ENCODE results near the gene STK24. TPM values are rescaled to one million over a fixed set of nuclear protein-coding genes. Genes with fewer than 3 reads are reported as not detected.

Gene STK24
- total RNA-seq, 2 experiments from 2014 or later, result 140 to 147 TPM

GRCh38 chr13:98542568-98543377 lies 34.1 kb downstream of the STK24 start:
- Mint-ChIP-seq H3K9me3 (no peaks in the 10 kb centered on the region), H3K4me1 (peaks cover 59% of the 10 kb centered on the region), H3K27ac (peak overlapping the region; percentile 60), H3K27me3 (no peaks in the 10 kb centered on the region), H3K36me3 (peaks cover 9% of the 10 kb centered on the region), H3K4me3 (peak overlapping the region; percentile 79)
- ATAC-seq (ENCODE audit: low read depth) (peak; percentile 69), DNase-seq (peak; percentile 35)
- POLR2A ChIA-PET, result interaction anchor here (1.3 to 1.7 kb wide), 2 partner anchors 30 to 34 kb away, joined by 4 to 5 read pairs; partner anchors contain the start of gene STK24

GRCh38 chr13:98541701-98542203 lies 35.2 kb downstream of the STK24 start:
- Mint-ChIP-seq H3K4me1 (peaks cover 63% of the 10 kb centered on the region), H3K4me3 (no peak overlapping the region), H3K9me3 (no peaks in the 10 kb centered on the region), H3K27ac (no peak overlapping the region), H3K27me3 (no peaks in the 10 kb centered on the region), H3K36me3 (peaks cover 11% of the 10 kb centered on the region)
- DNase-seq (no peak), ATAC-seq (ENCODE audit: low read depth) (no peak)
- POLR2A ChIA-PET, result no interaction called here

- Mint-ChIP-seq H3K27ac (no peak overlapping the region), H3K4me3 (no peak overlapping the region), H3K9me3 (no peaks in the 10 kb centered on the region), H3K4me1 (peaks cover 64% of the 10 kb centered on the region), H3K36me3 (peaks cover 13% of the 10 kb centered on the region), H3K27me3 (no peaks in the 10 kb centered on the region)
- POLR2A ChIA-PET, result no interaction called here
- ATAC-seq (ENCODE audit: low read depth) (no peak), DNase-seq (no peak)
Measured at GRCh38 chr13:98541191-98541590, 35.7 kb downstream of the STK24 start.

- Mint-ChIP-seq H3K4me3 (no peak overlapping the region), H3K27ac (no peak overlapping the region), H3K4me1 (peaks cover 64% of the 10 kb centered on the region), H3K36me3 (peaks cover 15% of the 10 kb centered on the region), H3K27me3 (no peaks in the 10 kb centered on the region), H3K9me3 (no peaks in the 10 kb centered on the region)
- ATAC-seq (ENCODE audit: low read depth) (no peak), DNase-seq (no peak)
- POLR2A ChIA-PET, result interaction anchor here (0.9 to 1.2 kb wide), 2 partner anchors 12 to 23 kb away, joined by 4 read pairs; no protein-coding TSS in a partner anchor
Measured at GRCh38 chr13:98540476-98540875, 36.4 kb downstream of the STK24 start.

GRCh38 chr13:98539666-98540065 lies 37.2 kb downstream of the STK24 start:
- Mint-ChIP-seq H3K27me3 (no peaks in the 10 kb centered on the region), H3K4me1 (peaks cover 66% of the 10 kb centered on the region), H3K9me3 (no peaks in the 10 kb centered on the region), H3K27ac (no peak overlapping the region), H3K4me3 (no peak overlapping the region), H3K36me3 (peaks cover 18% of the 10 kb centered on the region)
- ATAC-seq (ENCODE audit: low read depth) (no peak), DNase-seq (no peak)
- POLR2A ChIA-PET, result interaction anchor here (0.9 to 1.2 kb wide), 2 partner anchors 11 to 24 kb away, joined by 4 read pairs; no protein-coding TSS in a partner anchor

GRCh38 chr13:98538876-98539275 lies 38.0 kb downstream of the STK24 start:
- DNase-seq, result no peak
- Mint-ChIP-seq H3K4me1 (peaks cover 69% of the 10 kb centered on the region), H3K9me3 (no peaks in the 10 kb centered on the region), H3K27me3 (no peaks in the 10 kb centered on the region), H3K36me3 (peaks cover 18% of the 10 kb centered on the region), H3K27ac (no peak overlapping the region), H3K4me3 (no peak overlapping the region)
- no peak for ATAC-seq (ENCODE audit: low read depth)
- POLR2A ChIA-PET, result no interaction called here

- peaks cover 61% of the 10 kb centered on the region for H3K4me1 Mint-ChIP-seq
- peaks cover 18% of the 10 kb centered on the region for H3K36me3 Mint-ChIP-seq
- no peaks in the 10 kb centered on the region for H3K27me3 Mint-ChIP-seq
- peak; percentile 44 for ATAC-seq (ENCODE audit: low read depth)
- no peak overlapping the region for H3K4me3 Mint-ChIP-seq
- DNase-seq, result no peak
- no peak overlapping the region for H3K27ac Mint-ChIP-seq
- H3K9me3 Mint-ChIP-seq, result no peaks in the 10 kb centered on the region
- POLR2A ChIA-PET, result no interaction called here
Measured at GRCh38 chr13:98537740-98538139, 39.2 kb downstream of the STK24 start.

- no peak for DNase-seq
- Mint-ChIP-seq H3K27ac (no peak overlapping the region), H3K36me3 (peaks cover 18% of the 10 kb centered on the region), H3K4me1 (peaks cover 61% of the 10 kb centered on the region), H3K9me3 (no peaks in the 10 kb centered on the region), H3K4me3 (no peak overlapping the region), H3K27me3 (no peaks in the 10 kb centered on the region)
- POLR2A ChIA-PET, result no interaction called here
- no peak for ATAC-seq (ENCODE audit: low read depth)
Measured at GRCh38 chr13:98537306-98537705, 39.6 kb downstream of the STK24 start.

- Mint-ChIP-seq H3K27me3 (no peaks in the 10 kb centered on the region), H3K27ac (no peak overlapping the region), H3K9me3 (no peaks in the 10 kb centered on the region), H3K4me1 (peaks cover 57% of the 10 kb centered on the region), H3K36me3 (peaks cover 16% of the 10 kb centered on the region), H3K4me3 (no peak overlapping the region)
- POLR2A ChIA-PET, result no interaction called here
- DNase-seq (no peak), ATAC-seq (ENCODE audit: low read depth) (no peak)
Measured at GRCh38 chr13:98536729-98537128, 40.2 kb downstream of the STK24 start.

GRCh38 chr13:98535501-98536354 lies 41.2 kb downstream of the STK24 start:
- peaks cover 55% of the 10 kb centered on the region for H3K4me1 Mint-ChIP-seq
- H3K36me3 Mint-ChIP-seq, result peaks cover 16% of the 10 kb centered on the region
- H3K9me3 Mint-ChIP-seq, result no peaks in the 10 kb centered on the region
- ATAC-seq (ENCODE audit: low read depth), result no peak
- no peak overlapping the region for H3K4me3 Mint-ChIP-seq
- POLR2A ChIA-PET, result interaction anchor here (0.7 kb wide), 1 partner anchor 94 kb away, joined by 4 read pairs; no protein-coding TSS in a partner anchor
- no peaks in the 10 kb centered on the region for H3K27me3 Mint-ChIP-seq
- no peak for DNase-seq
- no peak overlapping the region for H3K27ac Mint-ChIP-seq

- ATAC-seq (ENCODE audit: low read depth), result no peak
- H3K4me3 Mint-ChIP-seq, result no peak overlapping the region
- DNase-seq, result no peak
Measured at GRCh38 chr13:98534821-98535220, 42.1 kb downstream of the STK24 start.

GRCh38 chr13:98533912-98534311 lies 43.0 kb downstream of the STK24 start:
- Mint-ChIP-seq H3K27me3 (no peaks in the 10 kb centered on the region), H3K4me1 (peaks cover 61% of the 10 kb centered on the region), H3K9me3 (no peaks in the 10 kb centered on the region), H3K36me3 (peaks cover 14% of the 10 kb centered on the region), H3K4me3 (no peak overlapping the region), H3K27ac (no peak overlapping the region)
- ATAC-seq (ENCODE audit: low read depth) (no peak), DNase-seq (no peak)
- POLR2A ChIA-PET, result no interaction called here

More at GRCh38 chr13:98534821-98535220, 42.1 kb downstream of the STK24 start:
- Mint-ChIP-seq H3K9me3 (no peaks in the 10 kb centered on the region), H3K36me3 (peaks cover 15% of the 10 kb centered on the region), H3K27me3 (no peaks in the 10 kb centered on the region), H3K27ac (no peak overlapping the region), H3K4me1 (peaks cover 59% of the 10 kb centered on the region)
- POLR2A ChIA-PET, result no interaction called here

- POLR2A ChIA-PET, result no interaction called here
- no peak for ATAC-seq (ENCODE audit: low read depth)
- Mint-ChIP-seq H3K27ac (no peak overlapping the region), H3K27me3 (no peaks in the 10 kb centered on the region), H3K4me3 (no peak overlapping the region), H3K9me3 (no peaks in the 10 kb centered on the region), H3K4me1 (peaks cover 56% of the 10 kb centered on the region), H3K36me3 (peaks cover 13% of the 10 kb centered on the region)
- no peak for DNase-seq
Measured at GRCh38 chr13:98532254-98532653, 44.7 kb downstream of the STK24 start.

Measured in activated naive CD8-positive, alpha-beta T cell treated with anti-CD3 and anti-CD28 coated beads, Interleukin-2, amount 10 ng/mL, durations not matched to agents 7 days and 5 days (primary cell).